Subcutaneous abdominal adipose tissue (tissue), 5 donors: ENCODE data around the gene SBF2.
"Not testable (repeated sequence)": the region's sequence is repeated elsewhere in the genome, so short reads cannot be mapped to it uniquely, and the experiment has no call there.

Source experiments
- H3K27ac ChIP-seq: one replicate; pipeline ENCODE4 v1.7.0; 2013; ENCODE audit warnings: low read depth, mild to moderate bottlenecking, inconsistent platforms, low read length, moderate library complexity
- H3K27me3 ChIP-seq, 5 donors: one replicate each; pipeline ENCODE4 v1.7.0; 2013; ENCODE audit warnings: low read length in 5 of 5, inconsistent platforms in 1 of 5; ENCODE audit not compliant: control insufficient read depth in 5 of 5, insufficient read depth in 4 of 5
- H3K36me3 ChIP-seq, 5 donors: one replicate each; pipeline ENCODE4 v1.7.0; 2013; ENCODE audit warnings: low read length in 5 of 5; ENCODE audit not compliant: control insufficient read depth in 5 of 5, insufficient read depth in 5 of 5
- H3K4me1 ChIP-seq, 5 donors: one replicate each; pipeline ENCODE4 v1.7.0; 2013; ENCODE audit warnings: low read length in 5 of 5, mild to moderate bottlenecking in 3 of 5, moderate library complexity in 1 of 5; ENCODE audit not compliant: control insufficient read depth in 5 of 5, insufficient read depth in 5 of 5
- H3K4me3 ChIP-seq, 5 donors: one replicate each; pipeline ENCODE4 v1.7.0; 2013; ENCODE audit warnings: low read length in 5 of 5, low read depth in 1 of 5
- H3K9ac ChIP-seq, 5 donors: one replicate each; pipeline ENCODE4 v1.7.0; 2013; ENCODE audit warnings: low read length in 5 of 5, mild to moderate bottlenecking in 4 of 5, moderate library complexity in 3 of 5
- H3K9me3 ChIP-seq, 5 donors: one replicate each; pipeline ENCODE4 v1.7.0; 2013; ENCODE audit warnings: low read length in 5 of 5; ENCODE audit not compliant: control insufficient read depth in 5 of 5
- donor health status: healthy.
- donor health status: healthy.
- donor health status: healthy.
- donor health status: healthy.
- donor health status: healthy.

Gene SBF2

GRCh38 chr11:9900253-9900652, 393.8 kb downstream of the SBF2 start:
- not testable (repeated sequence) for H3K4me1 ChIP-seq, H3K9ac ChIP-seq, H3K27ac ChIP-seq, H3K27me3 ChIP-seq, H3K36me3 ChIP-seq, H3K9me3 ChIP-seq, H3K4me3 ChIP-seq

- H3K9me3 ChIP-seq: peaks cover 0 to 2% (median 0%) of the 10 kb centered on the region in 5 donors
- no peak overlapping the region for H3K4me3 ChIP-seq
- H3K27me3 ChIP-seq: no peaks in the 10 kb centered on the region
- H3K36me3 ChIP-seq: peaks cover 5 to 12% (median 9%) of the 10 kb centered on the region in 5 donors
- H3K9ac ChIP-seq: no peak overlapping the region
- H3K4me1 ChIP-seq: no peaks in the 10 kb centered on the region
- no peak overlapping the region for H3K27ac ChIP-seq
Observed at GRCh38 chr11:9899676-9900075, 394.3 kb downstream of the SBF2 start.

- Histone ChIP-seq H3K27me3 (no peaks in the 10 kb centered on the region), H3K4me1 (no peaks in the 10 kb centered on the region), H3K9me3 (peaks cover 0 to 2% (median 0%) of the 10 kb centered on the region in 5 donors), H3K36me3 (peaks cover 7 to 19% (median 14%) of the 10 kb centered on the region in 5 donors), H3K27ac (no peak overlapping the region), H3K4me3 (no peak overlapping the region), H3K9ac (no peak overlapping the region)
Observed at GRCh38 chr11:9896902-9897301, 397.1 kb downstream of the SBF2 start.

GRCh38 chr11:9895006-9895405, 399.0 kb downstream of the SBF2 start:
- no peak overlapping the region for H3K4me3 ChIP-seq
- H3K27me3 ChIP-seq: no peaks in the 10 kb centered on the region
- peaks cover 7 to 19% (median 14%) of the 10 kb centered on the region in 5 donors for H3K36me3 ChIP-seq
- H3K27ac ChIP-seq: no peak overlapping the region
- peaks cover 0 to 2% (median 0%) of the 10 kb centered on the region in 5 donors for H3K9me3 ChIP-seq
- H3K4me1 ChIP-seq: no peaks in the 10 kb centered on the region
- H3K9ac ChIP-seq: no peak overlapping the region

GRCh38 chr11:9893474-9893873, 400.5 kb downstream of the SBF2 start:
- Histone ChIP-seq H3K9ac (no peak overlapping the region), H3K27ac (no peak overlapping the region), H3K36me3 (peaks cover 7 to 19% (median 14%) of the 10 kb centered on the region in 5 donors), H3K4me3 (no peak overlapping the region), H3K4me1 (no peaks in the 10 kb centered on the region), H3K9me3 (peaks cover 0 to 2% (median 0%) of the 10 kb centered on the region in 5 donors), H3K27me3 (no peaks in the 10 kb centered on the region)

GRCh38 chr11:9888938-9889337, 405.1 kb downstream of the SBF2 start:
- Histone ChIP-seq H3K27ac (no peak overlapping the region), H3K36me3 (peaks cover 0 to 8% (median 5%) of the 10 kb centered on the region in 5 donors), H3K4me3 (no peak overlapping the region), H3K27me3 (no peaks in the 10 kb centered on the region), H3K9ac (no peak overlapping the region), H3K9me3 (no peaks in the 10 kb centered on the region), H3K4me1 (no peaks in the 10 kb centered on the region)

- H3K27me3 ChIP-seq: no peaks in the 10 kb centered on the region
- no peaks in the 10 kb centered on the region for H3K4me1 ChIP-seq
- no peaks in the 10 kb centered on the region for H3K9me3 ChIP-seq
- H3K36me3 ChIP-seq: no peaks in the 10 kb centered on the region
- H3K4me3 ChIP-seq: no peak overlapping the region
- H3K27ac ChIP-seq: no peak overlapping the region
- no peak overlapping the region for H3K9ac ChIP-seq
Observed at GRCh38 chr11:9887472-9887871, 406.5 kb downstream of the SBF2 start.

- Histone ChIP-seq H3K9ac (no peak overlapping the region), H3K27me3 (no peaks in the 10 kb centered on the region), H3K4me3 (no peak overlapping the region), H3K27ac (no peak overlapping the region), H3K4me1 (no peaks in the 10 kb centered on the region), H3K36me3 (no peaks in the 10 kb centered on the region), H3K9me3 (no peaks in the 10 kb centered on the region)
Observed at GRCh38 chr11:9886595-9886994, 407.4 kb downstream of the SBF2 start.

- Histone ChIP-seq H3K27me3 (no peaks in the 10 kb centered on the region), H3K9ac (no peak overlapping the region)
Observed at GRCh38 chr11:9884601-9885000, 409.4 kb downstream of the SBF2 start.

GRCh38 chr11:9880657-9881056, 413.4 kb downstream of the SBF2 start:
- no peak overlapping the region for H3K4me3 ChIP-seq
- H3K9me3 ChIP-seq: peaks cover 0 to 7% (median 5%) of the 10 kb centered on the region in 5 donors
- no peaks in the 10 kb centered on the region for H3K4me1 ChIP-seq
- no peaks in the 10 kb centered on the region for H3K36me3 ChIP-seq
- no peak overlapping the region for H3K9ac ChIP-seq
- no peaks in the 10 kb centered on the region for H3K27me3 ChIP-seq
- no peak overlapping the region for H3K27ac ChIP-seq

More at GRCh38 chr11:9884601-9885000, 409.4 kb downstream of the SBF2 start:
- no peaks in the 10 kb centered on the region for H3K36me3 ChIP-seq
- H3K9me3 ChIP-seq: no peaks in the 10 kb centered on the region
- H3K27ac ChIP-seq: no peak overlapping the region
- no peaks in the 10 kb centered on the region for H3K4me1 ChIP-seq
- no peak overlapping the region for H3K4me3 ChIP-seq

GRCh38 chr11:9878936-9879335, 415.1 kb downstream of the SBF2 start:
- H3K9me3 ChIP-seq: peaks cover 0 to 7% (median 5%) of the 10 kb centered on the region in 5 donors
- no peaks in the 10 kb centered on the region for H3K36me3 ChIP-seq
- H3K27me3 ChIP-seq: no peaks in the 10 kb centered on the region
- no peak overlapping the region for H3K27ac ChIP-seq
- H3K9ac ChIP-seq: no peak overlapping the region
- H3K4me3 ChIP-seq: no peak overlapping the region
- no peaks in the 10 kb centered on the region for H3K4me1 ChIP-seq
